SK-N-SH treated with all-trans-retinoic acid at 6 μM for 48 hours (cell line): ENCODE results near the gene G3BP1.

Experiments
- ARNTL ChIP-seq: fragments of 450-650 bp; formaldehyde crosslinking; IDR thresholded peaks from 2 replicates; pipeline ENCODE4 v1.5.0; 2020; ENCODE audit warnings: low read depth, mild to moderate bottlenecking, moderate library complexity, borderline replicate concordance
- CREB5 ChIP-seq: fragments of 250-450 bp; sonication (Bioruptor Pico); IDR thresholded peaks from 2 replicates; pipeline ENCODE4 v1.5.1; 2020; ENCODE audit warnings: low read depth, mild to moderate bottlenecking, moderate library complexity
- PATZ1 ChIP-seq: fragments of 250-450 bp; sonication (Bioruptor Pico); IDR thresholded peaks from 2 replicates; pipeline ENCODE4 v1.8.0; 2020; ENCODE audit warnings: mild to moderate bottlenecking, moderate library complexity, borderline replicate concordance
- POU6F1 ChIP-seq: fragments of 250-450 bp; sonication (Bioruptor Pico); IDR thresholded peaks from 2 replicates; pipeline ENCODE4 v1.8.0; 2021; ENCODE audit warnings: low read depth, mild to moderate bottlenecking, moderate library complexity, borderline replicate concordance
- RARB ChIP-seq: fragments of 250-450 bp; sonication (Bioruptor Pico); IDR thresholded peaks from 2 replicates; pipeline ENCODE4 v1.8.0; 2021; ENCODE audit warnings: mild to moderate bottlenecking, moderate library complexity
- TOX ChIP-seq: fragments of 250-450 bp; sonication (Bioruptor Pico); IDR thresholded peaks from 2 replicates; pipeline ENCODE4 v1.8.0; 2021; ENCODE audit warnings: mild to moderate bottlenecking, moderate library complexity, borderline replicate concordance
- ZC3H10 ChIP-seq: fragments of 250-450 bp; sonication (Bioruptor Pico); IDR thresholded peaks from 2 replicates; pipeline ENCODE4 v1.5.1; 2021; ENCODE audit warnings: mild to moderate bottlenecking, moderate library complexity
- ZNF70 ChIP-seq: fragments of 450-650 bp; formaldehyde crosslinking; IDR thresholded peaks from 2 replicates; pipeline ENCODE4 v1.5.0; 2020; ENCODE audit warnings: mild to moderate bottlenecking, moderate library complexity

GRCh38 chr5:151741678-151742423 lies 29.9 kb upstream of the G3BP1 start:
- TF ChIP-seq ZC3H10 (CRISPR knock-in tag) (no peak), TOX (no peak), POU6F1 (CRISPR knock-in tag) (no peak), ARNTL (CRISPR knock-in tag) (no peak), ZNF70 (no peak), CREB5 (CRISPR knock-in tag) (no peak), PATZ1 (CRISPR knock-in tag) (no peak), RARB (CRISPR knock-in tag) (no peak)
